GM21447 (cell line): ENCODE measurements around the gene PTPDC1.

ENCODE experiments used
- ATAC-seq: cut with Tn5 transposase; IDR thresholded peaks from one replicate; pipeline ENCODE4 v1.9.1; 2021; ENCODE audit not compliant: unreplicated experiment

Gene PTPDC1

DNA sequence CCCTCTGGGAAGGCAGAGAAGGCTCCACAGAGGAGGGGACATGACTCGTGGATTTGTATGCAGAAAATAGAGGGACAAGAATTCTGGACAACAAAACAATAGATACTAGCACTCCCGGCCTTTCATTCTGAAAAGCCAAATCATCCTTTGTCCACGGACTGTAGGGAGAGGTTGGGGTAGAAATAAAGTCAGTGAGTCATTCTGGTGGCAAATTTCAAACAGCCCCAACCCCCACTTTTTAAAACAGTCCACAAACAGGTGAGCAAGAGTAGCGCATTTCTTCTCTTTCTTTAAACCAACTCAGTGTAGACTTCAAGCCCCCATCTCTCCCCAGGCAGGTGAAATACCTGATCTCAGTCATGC lies 56.1 kb downstream of the PTPDC1 start:
- ATAC-seq, result no peak

DNA sequence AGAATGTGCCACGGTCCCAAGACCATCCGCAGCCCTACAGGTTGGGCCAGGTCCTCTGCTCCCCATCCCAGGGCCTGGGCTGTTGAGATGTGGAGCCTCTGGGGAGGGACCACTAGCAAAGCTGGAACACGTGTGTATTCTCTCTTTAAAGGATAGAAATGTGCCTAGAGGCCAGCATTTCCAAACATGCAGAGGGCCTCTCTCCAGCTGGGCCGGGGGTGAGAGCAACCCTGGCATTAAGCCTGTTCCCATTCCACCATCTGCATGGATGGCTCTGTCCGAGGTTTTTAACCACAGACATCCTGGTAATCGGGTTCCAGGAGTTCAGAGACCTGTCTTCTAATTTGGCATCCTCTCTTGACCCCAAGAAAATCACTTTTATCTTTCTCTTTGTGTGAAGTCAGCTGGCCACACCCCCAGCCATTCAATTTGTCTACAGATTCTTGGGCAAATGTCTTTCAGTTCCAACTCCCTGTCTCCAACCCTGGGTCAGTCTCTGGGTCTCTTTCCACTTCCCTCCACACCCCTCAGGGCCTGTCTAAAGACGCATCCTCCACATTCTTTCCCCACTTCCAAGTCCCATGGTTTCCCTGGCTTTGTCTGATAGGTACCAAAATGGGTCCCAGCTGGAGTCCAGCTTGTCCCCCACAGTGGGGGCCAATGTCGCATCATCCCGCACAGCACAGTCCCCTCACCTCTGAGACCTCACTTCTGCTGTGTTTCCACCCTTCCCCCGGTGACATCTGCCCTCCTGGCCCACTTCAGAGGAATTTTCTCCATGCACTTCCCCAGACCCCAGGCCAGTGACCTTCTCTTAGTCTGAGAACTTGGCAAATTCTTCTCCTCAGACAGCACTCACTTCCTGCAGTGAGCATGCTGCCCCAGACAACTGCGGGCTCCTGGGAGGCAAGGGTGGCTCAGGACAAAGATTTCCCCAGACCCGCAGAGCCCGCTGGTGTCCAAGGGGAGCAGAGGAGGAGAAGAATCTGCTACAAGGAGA lies 56.8 kb downstream of the PTPDC1 start:
- ATAC-seq, result no peak

- no peak for ATAC-seq
Observed at GRCh38 chr9:94142353-94142752, 58.1 kb downstream of the PTPDC1 start.

- ATAC-seq, result no peak
Observed at GRCh38 chr9:94144394-94144793, 60.1 kb downstream of the PTPDC1 start.

- ATAC-seq, result no peak
Observed at GRCh38 chr9:94145640-94146039, 61.4 kb downstream of the PTPDC1 start.

GRCh38 chr9:94147776-94148175 lies 63.5 kb downstream of the PTPDC1 start:
- ATAC-seq, result no peak

DNA sequence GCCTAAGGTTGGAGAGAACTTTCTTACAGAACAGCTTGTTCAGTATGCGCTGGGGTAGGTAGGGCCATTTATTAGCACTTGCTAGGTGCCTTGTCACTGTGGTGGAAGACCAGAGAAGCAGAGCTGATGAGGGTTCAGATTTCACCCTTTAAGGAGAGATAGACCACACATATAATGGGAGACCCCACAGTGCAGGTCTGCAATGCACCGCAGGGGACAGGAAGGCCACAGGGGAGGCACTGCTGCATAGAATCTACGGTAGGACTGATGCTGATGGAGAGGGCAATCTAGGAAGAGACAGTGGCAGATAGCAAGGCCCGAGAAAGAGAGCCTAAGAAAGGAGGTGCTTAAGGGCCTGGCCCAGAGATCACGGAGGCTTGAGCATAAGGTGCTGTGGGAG lies 64.2 kb downstream of the PTPDC1 start:
- ATAC-seq, result no peak

DNA sequence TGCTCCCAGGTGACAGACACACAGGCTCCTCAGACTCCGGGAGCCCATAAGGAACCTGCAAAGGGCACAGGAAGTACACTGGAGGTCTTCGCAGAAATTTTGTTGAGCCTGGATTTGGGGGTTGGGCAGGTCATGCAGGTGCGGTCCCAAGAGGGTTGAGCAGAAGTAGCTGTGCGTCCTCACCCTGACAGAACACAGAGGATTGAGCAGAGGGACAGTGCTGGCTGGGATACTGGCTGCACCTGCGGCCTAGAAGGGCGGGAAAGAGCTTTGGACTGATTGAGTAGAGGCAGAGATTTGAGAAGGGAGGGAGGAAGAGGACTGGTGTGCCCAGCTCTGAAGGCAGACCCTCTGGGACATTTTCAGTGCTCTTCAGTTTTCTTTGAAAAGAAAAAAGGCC lies 65.4 kb downstream of the PTPDC1 start:
- no peak for ATAC-seq

DNA sequence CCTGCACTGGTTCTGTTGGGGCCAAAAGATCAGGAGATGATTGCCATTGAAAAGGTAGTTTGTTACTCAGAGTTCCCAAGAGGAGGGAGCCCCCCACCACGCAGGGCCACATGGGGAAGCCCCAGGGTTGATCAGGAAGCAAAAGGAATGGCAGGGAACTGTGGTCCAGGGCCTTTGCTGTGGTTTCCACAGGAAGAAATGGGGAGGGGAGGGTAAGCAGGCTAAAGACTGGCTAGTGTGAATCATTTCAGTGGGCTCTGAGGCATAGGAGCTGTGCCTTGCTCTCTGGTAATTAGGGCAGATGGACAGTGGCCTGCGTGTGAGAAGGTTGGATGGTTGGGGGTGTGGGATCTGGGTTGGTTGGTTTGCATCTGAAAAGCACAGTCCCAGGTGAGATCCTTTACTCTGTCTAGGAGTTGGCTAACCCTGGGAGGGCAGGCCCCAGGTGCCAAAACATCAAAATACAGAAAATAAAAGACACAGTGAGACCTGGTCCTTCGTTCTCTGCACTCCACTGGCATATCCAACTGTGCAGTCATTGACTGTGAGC lies 66.1 kb downstream of the PTPDC1 start:
- ATAC-seq, result no peak

DNA sequence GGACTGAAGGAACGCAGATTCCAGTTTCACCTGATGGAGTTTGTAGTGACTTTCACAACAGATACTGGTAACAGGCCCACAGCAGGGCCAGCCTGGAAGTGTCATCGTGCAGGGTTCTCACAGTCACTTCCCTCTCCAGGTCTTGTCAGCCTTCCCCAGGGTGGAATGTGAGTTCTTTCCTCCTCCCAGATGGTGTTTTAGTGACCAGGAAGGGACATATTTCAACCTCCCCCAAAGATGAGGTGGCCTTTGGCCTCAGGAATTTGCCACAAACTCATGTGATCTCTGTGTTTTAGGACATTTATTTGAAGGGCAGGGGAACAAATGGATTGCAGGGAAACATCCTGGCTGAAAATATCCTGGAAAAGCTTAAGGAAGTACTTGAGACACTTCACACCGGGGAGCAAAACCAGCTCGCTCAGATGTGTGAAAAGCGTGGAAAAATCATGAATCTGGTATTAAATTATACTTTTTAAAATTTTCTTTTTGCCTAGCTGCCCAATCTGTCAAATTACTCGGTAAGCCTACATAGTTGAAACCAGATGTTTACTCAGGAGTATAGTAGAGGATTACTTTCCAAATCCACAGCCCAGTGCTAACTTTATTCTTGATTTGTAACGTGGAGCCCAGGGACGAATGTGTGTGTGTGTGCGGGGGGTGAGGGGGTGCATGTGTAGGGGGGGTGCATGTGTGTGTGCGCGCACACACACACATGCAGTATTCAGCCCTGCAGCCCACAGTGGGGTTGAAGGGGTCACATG lies 66.8 kb downstream of the PTPDC1 start:
- no peak for ATAC-seq

GRCh38 chr9:94153905-94154304 lies 69.6 kb downstream of the PTPDC1 start:
- ATAC-seq, result peak; percentile 69

DNA sequence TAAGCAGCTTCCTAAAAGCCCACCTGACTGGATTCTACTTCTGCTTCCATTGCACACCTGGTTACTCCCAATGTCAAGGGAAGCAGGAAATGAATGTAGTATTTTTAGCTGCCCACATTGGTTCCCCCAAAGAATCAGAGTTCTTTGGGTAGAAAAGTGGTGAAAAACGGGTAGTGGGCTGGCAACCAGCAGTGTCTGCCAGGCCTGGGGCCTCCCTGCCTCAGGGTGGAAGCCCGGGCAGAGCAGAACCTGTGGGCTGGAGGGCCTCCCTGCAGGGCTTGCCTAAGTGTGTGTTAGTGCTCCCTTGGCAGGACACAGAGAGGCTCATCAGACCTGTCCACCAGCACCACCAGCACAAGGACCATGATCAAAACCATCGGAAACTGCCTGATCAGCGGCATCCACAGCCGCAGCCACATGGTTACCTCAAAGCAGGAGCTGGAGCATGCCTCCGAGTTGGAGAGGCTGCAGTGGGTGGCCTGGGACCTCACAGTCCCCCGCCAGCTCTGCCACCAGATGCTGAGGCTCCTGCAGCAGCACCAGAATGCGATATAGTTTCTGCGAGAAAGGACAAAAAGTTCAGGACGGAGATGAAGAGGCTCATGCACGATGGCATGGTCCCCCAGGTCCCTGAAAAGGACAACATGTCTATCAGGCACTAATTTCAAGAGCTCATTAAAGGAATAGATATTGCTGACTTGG lies 72.2 kb downstream of the PTPDC1 start:
- no peak for ATAC-seq

GRCh38 chr9:94157050-94157801 lies 73.0 kb downstream of the PTPDC1 start:
- ATAC-seq, result no peak
